Left colon (tissue), 2 donors: ENCODE measurements around the gene GPC1. TPM values are rescaled to one million over a fixed set of nuclear protein-coding genes. Genes with fewer than 3 reads are reported as not detected.

ENCODE experiments used
- ATAC-seq: fragments of 200-7000 bp; cut with Tn5 transposase; one replicate; pipeline ENCODE4 v1.9.1; 2020; ENCODE audit warnings: mild to moderate bottlenecking, moderate library complexity
- DNase-seq, 2 donors: peaks; one replicate each; pipeline ENCODE4 v3.0.0-alpha.2; 2020
- intact Hi-C, 2 donors: fragments of 100-400 bp; cut with DNase I in 1 of 2; cut with micrococcal nuclease in 1 of 2; formaldehyde crosslinking; loops; one replicate each; pipeline versions ENCODE4 v1.11.2 to v1.14.0; 2022; cut with DNase I, micrococcal nuclease
- total RNA-seq, 2 donors: library from RNA; stranded (reverse); fragmentation: NEBNext Ultra II Directional; extraction: Animal tissue kit (Norgen Biotek cat#: 25700); gene quantifications; one replicate each; pipeline ENCODE4 v1.2.1, GENCODE V29; 2021
- donor health status: DM: no; HTN: no; CAD: no.
- donor health status: DM: yes; HTN: yes; CAD: no.

The GPC1 gene
- total RNA-seq, 2 donors from 2014 or later = 10.4 to 20.0 TPM

DNA sequence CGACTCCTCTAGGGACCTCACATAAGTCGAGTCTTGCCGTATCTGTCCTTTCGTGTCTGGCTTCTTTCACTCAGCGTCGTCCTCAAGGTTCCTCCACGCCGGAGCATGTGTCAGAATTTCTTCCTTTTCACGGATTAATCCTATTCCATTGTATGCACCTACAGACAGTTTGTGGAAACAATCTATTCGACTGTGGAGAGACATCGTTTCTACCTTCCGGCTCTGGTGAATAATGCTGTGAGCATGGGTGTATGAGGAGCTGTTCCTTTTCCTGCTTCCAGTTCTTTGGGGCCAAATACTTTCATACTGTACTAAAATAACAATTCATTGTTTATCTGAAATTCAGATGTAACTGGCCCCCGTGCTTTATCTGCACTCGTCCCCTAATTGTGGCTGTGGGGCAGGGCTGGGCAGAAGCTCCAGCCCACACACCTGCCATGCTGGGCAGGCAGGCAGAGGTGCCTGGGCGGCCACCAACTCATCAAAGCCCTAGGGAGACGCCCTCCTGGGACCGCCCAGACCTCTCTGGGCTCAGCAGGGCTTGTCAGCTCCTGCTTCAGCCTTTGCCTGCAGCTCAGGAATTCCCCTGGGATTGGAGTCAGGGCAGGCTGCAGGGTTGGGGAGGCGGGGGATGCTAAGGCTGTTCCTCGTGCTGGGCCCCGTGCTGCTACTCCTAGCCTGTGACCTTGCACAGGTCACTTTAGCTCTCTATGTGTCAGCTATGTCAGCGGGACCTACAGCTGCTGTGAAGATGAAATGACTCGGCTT, 14.5 kb downstream of the GPC1 start:
- DNase-seq (no peak), ATAC-seq (no peak)
- intact Hi-C loops = no loop called here

DNA sequence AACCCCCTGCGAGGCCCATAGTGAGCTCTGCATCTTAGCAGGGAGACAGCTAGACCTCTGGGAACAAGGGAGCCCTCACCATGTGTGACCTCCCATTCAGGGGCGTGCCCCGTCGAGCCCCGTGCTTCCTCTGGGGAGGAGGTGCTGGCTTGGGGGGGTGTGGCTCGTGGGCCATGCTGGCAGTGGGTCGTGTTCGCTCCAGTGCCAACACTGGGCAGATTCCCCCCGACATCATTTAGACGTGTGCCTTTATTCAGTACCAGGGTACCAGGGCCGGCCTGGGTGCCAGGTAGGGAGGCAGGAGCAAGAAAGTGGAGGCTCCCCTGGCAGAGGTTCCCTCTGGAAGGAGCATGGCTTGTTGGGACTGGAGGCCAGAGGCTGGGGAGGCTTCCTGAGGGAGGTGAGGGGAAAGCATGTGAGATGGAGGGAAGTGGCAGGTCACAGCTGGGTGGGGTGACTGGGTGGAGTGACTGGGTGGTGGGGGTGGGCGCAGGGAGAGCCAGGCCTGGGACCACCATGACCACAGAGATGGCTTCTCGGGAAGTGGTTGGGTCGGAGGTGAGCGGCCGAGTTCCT, 15.2 kb downstream of the GPC1 start:
- intact Hi-C loops = no loop called here
- ATAC-seq (no peak), DNase-seq (no peak)

DNA sequence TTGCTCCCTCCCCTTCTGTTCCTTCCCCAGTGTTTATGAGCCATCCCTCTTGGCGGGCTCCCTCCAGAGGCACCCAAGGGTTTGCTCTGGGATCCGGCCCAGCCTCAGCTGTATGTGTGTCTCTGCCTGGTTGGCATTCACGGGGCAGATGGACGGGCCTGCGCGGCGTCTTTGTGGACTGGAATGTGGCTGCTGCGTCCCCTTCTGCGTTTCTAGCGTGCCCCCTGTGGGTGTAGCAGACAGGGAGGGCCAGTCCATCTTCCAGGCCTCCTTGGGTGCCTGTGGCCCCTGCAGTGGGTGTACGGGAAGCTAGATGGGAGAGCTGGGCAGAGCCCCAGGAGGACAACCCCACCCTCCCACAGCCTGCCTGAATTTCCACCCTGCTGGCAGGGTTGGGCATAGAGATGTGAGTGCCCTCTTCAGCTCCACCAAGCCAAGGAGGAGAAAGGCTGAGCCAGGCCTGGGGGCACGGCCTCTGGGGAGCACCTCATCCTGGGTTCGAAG, 15.7 kb downstream of the GPC1 start:
- ATAC-seq (no peak), DNase-seq (no peak)
- intact Hi-C loops = no loop called here

DNA sequence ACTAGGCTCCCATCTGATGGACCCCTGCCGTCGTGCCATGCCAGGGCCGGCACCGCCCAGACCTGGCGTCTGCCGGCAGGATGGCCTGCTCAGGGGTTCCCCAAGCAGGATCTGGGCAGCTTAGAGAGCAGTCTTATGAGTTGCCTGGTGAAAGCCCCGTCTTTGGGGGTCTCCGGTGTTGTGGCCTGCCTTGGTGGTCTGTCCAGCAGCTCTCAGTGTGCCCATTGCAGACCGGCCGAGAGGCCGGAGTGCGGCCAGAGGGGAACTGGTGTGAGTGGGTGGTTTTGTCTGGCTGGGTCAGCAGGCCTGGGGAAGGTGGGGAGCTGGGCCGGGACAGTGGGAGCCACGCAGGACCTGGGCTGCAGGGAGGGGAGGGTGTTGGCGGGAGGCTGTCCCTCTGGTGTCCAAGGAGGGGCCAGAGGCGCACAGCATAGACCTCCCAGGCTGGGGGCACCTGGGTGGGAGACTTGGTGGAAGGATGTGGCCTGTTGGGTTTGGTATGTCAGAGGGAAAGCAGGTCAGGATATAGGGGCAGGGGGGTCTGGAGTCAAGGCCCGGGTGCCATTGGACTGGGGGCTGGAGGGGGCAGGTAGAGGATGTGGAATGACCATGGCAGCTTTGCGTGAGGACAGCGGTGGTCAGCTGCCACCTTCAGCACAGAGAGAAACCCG, 16.5 kb downstream of the GPC1 start:
- ATAC-seq (no peak), DNase-seq (no peak)
- intact Hi-C loops = no loop called here

DNA sequence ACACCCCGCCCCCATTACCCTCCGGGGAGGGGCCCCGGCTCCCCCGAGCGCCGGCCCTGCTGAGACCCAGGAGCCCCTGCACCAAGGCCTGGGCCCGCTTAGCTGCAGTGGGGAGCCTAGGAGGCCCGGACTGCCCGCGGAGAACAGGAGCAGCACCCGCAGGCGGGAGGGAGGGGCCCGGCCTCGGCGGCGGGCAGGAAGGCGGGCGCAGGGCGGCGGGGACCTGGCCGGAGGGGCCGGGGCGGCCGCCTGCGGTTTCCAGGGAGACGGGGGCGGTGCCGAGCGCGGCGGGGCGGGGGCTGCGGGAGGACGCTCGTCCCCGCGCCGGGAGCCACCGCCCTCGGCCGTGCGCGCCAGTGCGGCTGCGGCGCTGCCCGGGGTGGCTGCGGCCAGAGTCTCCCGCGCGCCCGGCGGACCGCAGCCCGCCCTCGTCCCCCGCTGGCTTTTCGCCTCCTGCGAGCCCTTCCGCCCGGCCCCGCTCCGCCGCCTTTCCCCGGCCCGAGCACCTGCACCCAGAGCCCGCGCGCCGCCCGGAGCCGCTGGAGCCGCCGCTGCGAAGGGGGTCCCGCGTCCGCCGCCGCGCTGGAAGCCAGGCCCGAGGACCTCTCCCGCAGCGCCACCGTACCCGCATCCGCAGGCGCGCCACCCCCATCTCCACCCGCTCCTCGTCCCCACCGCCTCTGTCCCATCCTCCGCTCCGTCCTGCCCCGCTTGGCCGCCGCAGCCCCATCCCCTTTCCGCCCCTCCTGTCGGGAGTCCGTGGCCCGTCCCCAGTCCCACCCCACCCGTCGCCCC, 17.2 kb downstream of the GPC1 start:
- ATAC-seq (peak; percentile 66), DNase-seq (peak in 1 of 2 donors; percentile 69)
- intact Hi-C loops = no loop called here

DNA sequence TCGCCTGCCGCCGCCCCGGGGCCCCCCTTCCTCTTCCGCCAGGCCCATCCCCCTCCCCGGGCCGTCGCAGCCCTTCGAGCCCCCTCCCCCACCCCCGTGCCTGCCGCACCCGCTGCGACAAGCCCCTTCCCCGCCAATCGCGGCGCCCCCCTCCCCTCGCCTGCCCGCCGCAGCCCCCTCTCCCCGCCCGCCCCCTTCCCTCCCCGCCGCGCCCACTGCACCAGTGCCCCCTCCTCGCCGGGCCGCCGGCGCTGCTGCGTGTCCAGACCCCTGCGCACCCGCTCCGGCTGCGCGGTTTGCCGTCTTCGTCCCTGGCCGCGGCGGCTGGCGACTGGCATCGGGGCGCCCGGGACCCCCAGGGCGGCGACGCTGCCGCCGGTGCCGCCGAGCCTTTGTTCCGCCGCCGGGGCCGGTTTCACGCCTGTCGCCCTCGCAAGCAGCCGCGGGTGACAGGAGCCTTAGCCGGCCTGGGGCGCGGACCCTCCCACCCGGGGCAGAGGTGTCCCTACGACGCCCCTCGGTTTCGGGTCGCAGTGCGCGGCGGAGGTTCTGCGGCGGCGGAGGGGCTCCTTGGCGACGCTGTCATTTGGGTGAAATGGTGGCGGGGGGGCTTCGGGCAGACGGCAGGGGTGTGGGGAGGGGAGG, 18.1 kb downstream of the GPC1 start:
- intact Hi-C loops = no loop called here
- DNase-seq (peak in 1 of 2 donors; percentile 5), ATAC-seq (no peak)

DNA sequence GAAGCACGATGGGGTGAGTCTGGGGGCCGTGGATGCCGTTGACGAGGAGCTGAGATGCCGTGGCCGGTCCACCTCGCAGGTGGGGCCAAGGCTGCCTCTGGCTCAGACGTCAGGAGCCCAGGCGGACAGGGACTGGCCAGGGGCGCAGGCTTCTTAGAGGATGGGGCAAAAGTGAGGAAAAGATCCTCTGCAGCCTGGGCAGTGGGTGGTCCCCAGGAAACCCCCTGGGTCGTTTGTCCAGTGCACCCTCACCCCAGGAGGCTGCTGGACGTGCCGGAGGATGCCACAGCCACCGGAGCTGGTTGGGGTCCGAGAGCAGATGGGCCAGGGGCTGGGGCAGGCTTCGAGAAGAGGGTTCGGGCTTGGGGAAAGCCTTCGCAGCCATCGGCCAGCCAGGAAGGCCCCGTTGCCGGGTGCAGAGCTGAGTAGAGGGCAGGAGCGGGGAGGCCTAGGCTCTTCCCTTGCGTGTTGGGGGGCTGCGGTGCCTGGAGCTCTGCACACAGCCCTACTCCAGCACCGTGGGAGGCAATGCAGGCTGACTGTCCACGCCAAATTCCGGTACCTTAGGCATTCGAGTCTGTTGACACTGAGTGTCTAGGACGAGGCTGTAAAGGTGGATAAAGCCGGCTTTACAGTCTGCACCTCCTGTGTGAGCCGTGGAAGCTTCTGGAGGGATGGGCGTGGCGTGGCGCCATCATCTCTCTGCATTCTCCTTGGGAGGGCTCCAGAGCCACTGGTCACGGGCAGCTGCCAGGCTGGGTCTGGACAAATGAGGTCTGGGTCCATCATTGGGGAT, 18.8 kb downstream of the GPC1 start:
- ATAC-seq (no peak), DNase-seq (no peak)
- intact Hi-C loops = no loop called here

DNA sequence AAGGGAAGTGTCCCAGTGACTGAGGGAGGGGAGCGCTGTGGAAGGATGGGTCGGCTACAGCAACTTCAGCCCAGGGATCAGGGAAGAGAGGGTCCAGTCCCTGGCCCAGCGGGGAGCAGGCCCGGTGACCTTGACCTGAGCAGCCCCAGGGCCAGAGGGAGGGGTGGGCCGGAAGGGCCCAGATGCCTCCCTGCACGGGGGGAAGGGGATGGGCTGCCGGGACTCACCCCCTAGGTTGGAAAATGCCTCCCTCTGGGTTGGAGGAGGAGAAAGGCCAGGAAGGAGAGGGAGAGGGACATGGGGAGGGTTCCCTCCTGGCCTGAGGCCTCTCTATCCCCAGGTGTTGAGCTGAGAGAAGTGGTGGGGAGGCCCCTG, 19.8 kb downstream of the GPC1 start:
- ATAC-seq = no peak
- intact Hi-C loops = no loop called here

DNA sequence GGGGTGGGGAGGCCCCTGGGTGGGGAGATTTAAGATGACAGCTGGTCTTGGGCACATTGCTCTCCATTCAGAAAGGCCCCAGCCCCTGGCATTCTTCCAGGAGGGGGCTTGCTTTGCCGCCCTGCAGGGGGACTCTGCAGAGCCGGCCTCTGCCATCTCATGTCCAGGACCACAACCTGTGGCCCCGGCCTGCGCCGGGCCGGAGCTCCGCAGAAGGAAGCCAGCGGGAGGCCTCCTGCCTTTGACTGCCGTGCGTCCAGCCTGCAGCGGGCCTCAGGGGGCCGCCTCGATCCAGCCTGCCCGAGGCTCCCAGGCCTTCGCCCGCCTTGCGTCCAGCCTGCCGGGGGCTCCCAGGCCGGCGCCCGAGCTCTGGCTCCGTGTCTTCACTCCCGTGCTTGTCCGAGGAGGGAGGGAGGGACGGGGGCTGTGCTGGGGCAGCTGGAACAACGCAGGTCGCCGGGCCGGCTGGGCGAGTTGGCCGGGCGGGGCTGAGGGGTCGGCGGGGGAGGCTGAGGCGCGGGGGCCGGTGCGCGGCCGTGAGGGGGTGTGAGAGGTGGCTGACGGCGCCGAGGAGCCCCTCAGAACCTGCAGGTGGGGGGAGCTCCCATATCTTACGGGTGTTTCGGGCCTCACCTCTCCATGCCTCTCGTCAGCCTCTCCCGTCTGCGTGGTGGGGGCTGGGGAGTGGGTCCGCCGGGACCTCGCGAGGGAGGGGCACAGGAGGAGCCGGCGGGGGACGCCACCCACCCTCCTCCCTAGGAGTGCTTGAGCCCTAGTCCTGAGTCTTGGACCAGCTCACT, 20.4 kb downstream of the GPC1 start:
- ATAC-seq (peak; percentile 15), DNase-seq (no peak)
- intact Hi-C loops = no loop called here

More for the DNA sequence above, 19.8 kb downstream of the GPC1 start:
- DNase-seq = no peak

DNA sequence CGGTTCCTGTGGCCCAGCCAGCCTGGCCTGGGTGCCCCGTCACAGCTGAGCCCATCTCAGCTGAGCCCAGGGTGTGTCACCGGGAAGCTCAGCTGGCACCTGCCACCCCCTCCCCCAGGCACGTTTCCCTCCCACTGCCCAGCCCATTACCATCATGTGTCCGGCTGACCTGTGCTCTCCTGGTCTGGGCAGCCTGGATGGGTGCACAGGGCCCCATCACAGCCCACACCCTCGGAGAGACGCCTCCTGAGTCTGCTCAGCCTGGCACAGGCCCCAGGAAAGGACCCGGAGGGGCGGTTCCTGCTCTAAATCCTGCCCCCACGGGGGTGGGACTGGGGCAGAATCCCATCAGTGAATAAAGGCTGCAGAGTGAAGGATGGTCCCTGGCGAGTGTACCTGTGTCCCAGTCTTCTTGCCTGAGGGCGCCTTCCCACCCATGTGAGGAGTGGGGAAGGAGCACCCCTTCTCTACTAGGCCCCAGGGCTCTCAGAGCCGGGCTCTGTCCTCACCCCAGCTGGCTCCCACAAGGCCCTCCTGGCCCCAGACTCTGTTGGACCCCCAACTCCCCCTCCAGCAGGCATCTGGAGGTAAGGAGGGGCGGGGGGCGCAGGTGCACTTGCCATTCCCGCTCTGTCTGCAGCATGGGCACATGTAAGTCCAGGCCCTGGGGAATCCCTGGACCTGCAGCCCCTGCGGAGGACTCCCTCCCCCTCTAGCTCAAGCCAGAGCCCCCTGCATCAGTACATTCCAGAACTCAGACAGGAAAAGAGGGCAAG, 21.2 kb downstream of the GPC1 start:
- DNase-seq = peak in 1 of 2 donors; percentile 22
- peak; percentile 38 for ATAC-seq
- intact Hi-C loops = no loop called here

DNA sequence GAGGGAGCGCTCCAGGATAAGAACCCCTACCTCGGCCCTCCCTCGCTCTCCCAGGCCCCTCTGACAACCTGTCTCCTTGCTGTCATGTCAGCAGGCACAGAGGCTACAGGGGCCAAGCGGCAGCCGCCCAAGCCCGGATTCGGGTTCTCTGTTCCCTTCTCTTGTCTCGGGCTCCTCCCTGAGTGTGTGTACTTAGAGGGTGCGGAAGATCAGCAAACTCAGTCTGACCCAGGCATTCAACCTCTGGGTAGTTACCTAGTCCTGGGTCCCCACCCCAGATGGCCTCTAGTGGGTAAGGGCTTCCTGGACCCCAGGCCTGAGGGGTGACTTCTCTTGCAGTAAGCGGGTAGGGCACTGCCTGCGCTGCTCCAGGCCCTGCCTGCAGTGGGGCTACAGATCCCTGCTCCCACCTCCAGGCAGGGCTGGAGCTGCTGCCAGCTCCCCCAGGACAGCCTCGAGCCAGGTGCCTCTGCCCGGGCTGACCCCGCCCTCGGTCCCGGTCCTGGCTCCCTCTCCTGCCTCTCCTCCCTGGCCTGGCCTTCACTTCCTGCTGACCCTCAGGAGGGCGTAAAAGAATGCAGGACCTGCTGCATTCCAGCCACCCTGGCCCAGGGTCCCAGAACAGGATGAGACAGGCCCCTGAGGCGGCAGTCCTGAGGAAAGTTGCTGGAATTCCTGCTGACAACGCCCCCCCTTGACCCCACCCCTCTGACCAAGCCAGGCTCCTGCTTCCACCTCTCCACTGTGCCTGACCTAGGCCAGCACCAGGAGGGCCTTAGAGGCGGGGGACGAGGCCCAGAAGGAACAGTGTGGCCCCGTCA, 22.0 kb downstream of the GPC1 start:
- DNase-seq = peak in 1 of 2 donors; percentile 27
- intact Hi-C loops = no loop called here
- peak; percentile 49 for ATAC-seq

DNA sequence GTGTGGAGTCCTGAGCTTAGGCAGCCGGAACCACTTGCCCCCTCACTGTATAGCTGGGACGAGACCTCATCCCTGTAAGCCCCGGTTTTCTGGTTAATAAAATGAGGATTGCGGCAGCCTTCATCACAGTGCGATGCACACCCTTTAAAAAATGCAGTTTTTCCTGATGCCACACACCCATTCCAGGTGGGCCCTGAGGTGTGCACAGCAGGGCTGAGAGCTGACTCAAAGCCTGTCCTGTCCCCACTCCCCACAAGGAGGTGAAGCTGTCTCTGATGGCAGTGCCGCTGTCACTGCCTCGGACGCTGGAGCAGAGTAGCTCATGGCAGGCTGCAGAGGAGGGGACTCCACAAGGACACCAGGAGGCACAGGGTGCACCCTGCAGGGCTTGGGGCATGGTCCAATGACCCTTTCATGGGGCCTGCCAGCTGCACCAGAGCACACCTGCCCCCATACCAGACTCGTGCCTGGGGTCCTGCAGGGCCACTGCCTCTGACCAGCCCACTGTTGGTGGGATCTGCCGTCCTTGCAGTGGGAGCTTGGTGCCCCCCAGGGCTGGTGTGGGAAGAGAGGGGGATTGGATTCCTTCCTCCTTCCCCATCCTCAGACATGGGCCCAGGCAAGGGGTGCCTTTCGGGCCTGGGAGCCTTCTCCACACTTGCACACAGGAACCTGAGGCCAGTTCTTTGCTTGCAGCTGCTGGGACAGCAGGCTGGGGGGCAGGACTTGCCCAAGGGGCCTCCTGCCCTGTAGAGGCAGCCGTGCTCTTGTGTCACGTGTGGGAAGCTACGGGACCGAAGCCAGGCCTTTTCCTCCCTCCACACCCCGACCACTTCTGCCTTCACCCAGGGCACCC, 22.8 kb downstream of the GPC1 start:
- ATAC-seq (no peak), DNase-seq (peak in 1 of 2 donors; percentile 5)
- intact Hi-C loops = no loop called here

DNA sequence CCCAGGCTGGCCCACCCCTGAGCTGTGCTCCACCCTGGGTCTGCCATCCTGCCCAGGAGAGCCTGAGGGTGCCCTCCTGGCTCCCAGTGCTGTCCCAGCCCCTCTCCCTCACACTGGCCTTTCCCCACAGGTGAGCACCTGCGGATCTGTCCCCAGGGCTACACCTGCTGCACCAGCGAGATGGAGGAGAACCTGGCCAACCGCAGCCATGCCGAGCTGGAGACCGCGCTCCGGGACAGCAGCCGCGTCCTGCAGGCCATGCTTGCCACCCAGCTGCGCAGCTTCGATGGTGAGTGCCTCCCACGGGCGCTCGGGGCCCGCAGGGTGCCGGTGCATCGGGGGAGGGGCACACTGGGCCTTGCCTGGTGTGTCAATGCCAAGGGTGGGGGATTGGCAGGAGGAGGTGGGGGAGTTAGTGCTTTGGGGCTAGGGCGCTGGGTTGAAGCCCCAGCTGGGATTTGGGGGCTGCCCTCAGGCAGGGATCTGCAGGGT, 23.5 kb downstream of the GPC1 start:
- ATAC-seq (no peak), DNase-seq (peak in 1 of 2 donors; percentile 4)
- intact Hi-C loops = no loop called here

DNA sequence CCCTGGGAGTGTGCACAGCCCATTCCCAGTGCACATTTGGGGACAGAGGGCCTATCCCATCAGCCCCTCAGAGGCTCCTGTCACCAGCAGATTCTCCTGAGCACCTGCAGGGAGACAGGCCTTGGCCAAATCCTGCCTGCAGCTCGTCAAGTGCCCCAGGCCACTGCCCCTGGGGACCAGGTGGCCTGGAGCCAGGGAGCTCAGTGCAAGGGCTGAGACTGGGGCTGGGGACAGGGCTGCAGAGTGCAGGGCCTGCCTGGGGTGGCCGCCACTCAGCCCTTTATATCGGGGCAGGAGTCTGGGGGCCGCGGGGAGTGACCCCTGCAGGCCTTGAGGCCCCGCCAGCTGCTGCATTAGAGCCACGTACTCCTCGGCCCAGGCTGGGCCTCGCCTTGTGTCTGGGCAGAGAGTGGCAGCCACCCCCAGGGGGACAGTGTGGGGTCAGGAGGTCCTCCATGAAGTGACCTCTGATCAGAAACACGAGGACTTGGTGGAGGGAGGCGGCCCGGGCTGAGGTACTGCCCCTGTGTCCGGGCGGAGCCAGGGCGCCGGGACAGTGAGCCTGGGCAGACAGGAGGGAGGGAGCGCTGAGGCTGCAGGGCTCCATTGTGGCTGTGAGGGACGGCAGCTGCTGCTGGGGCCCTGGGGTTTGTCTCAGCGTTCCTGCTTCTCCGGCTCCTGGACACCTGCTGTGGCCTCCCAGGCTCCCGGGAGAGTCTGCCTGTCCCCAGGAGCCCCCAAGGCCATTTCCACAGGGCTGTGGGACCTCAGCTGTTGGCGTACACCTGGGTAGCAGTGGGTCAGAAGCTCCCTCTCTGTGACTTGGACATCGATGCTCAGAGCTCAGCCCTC, 24.2 kb downstream of the GPC1 start:
- ATAC-seq = no peak
- peak in 1 of 2 donors; percentile 6 for DNase-seq
- intact Hi-C loops = no loop called here
